WTC11 (cell line): ENCODE measurements around the gene COBLL1. TPM values are rescaled to one million over a fixed set of nuclear protein-coding genes. Genes with fewer than 3 reads are reported as not detected.

ENCODE experiments used
- ATAC-seq: fragments of 200-7000 bp; cut with Tn5 transposase; 2 replicates; pipeline ENCODE4 v1.10.0; 2021; ENCODE audit warnings: mild to moderate bottlenecking, moderate library complexity
- CTCF ChIA-PET: fragments of 300-600 bp; sonication (Branson Sonifier 250); formaldehyde crosslinking; loops from one replicate; lab custom pipeline; 2021; ENCODE audit warnings: antibody characterized with exemption; lab: Charles Lee
- POLR2A ChIA-PET: fragments of 350-600 bp; sonication (Branson Sonifier 250); formaldehyde crosslinking; loops from one replicate; lab custom pipeline; 2021; ENCODE audit warnings: antibody characterized with exemption; lab: Charles Lee
- DNase-seq: peaks from one replicate; pipeline ENCODE4 v3.0.0; 2021; ENCODE audit warnings: low spot score
- H3K27ac Mint-ChIP-seq: 2 replicates; pipeline ENCODE4 v1.8.0; 2021; ENCODE audit warnings: mixed read lengths
- H3K27me3 Mint-ChIP-seq: 2 replicates; pipeline ENCODE4 v1.8.0; 2021; ENCODE audit warnings: low read depth, mild to moderate bottlenecking, moderate library complexity, mixed read lengths
- H3K36me3 Mint-ChIP-seq: 2 replicates; pipeline ENCODE4 v1.8.0; 2021; ENCODE audit warnings: mixed read lengths
- H3K4me1 Mint-ChIP-seq: 2 replicates; pipeline ENCODE4 v1.8.0; 2022; ENCODE audit warnings: mixed read lengths
- H3K4me3 Mint-ChIP-seq: 2 replicates; pipeline ENCODE4 v1.8.0; 2021; ENCODE audit warnings: mild to moderate bottlenecking, moderate library complexity, mixed read lengths
- H3K9me3 Mint-ChIP-seq: 2 replicates; pipeline ENCODE4 v1.8.0; 2021; ENCODE audit warnings: mixed read lengths
- AR ChIP-seq: fragments of 250-450 bp; sonication (Bioruptor Pico); IDR thresholded peaks from 2 replicates; pipeline ENCODE4 v1.9.0; 2021; ENCODE audit warnings: mild to moderate bottlenecking
- ATF1 ChIP-seq: sonication (generic); formaldehyde crosslinking; IDR thresholded peaks from 2 replicates; pipeline ENCODE4 v1.8.1; 2023; ENCODE audit warnings: mild to moderate bottlenecking, moderate library complexity, missing genetic modification reagents
- ATF6 ChIP-seq: sonication (generic); formaldehyde crosslinking; IDR thresholded peaks from 2 replicates; pipeline ENCODE4 v1.8.1; 2023; ENCODE audit warnings: mild to moderate bottlenecking, missing genetic modification reagents
- CBFB ChIP-seq: sonication (generic); formaldehyde crosslinking; IDR thresholded peaks from 2 replicates; pipeline ENCODE4 v1.8.1; 2022; ENCODE audit warnings: mild to moderate bottlenecking, low read depth, missing genetic modification reagents
- CREM ChIP-seq: sonication (generic); formaldehyde crosslinking; IDR thresholded peaks from 2 replicates; pipeline ENCODE4 v1.8.1; 2022; ENCODE audit warnings: mild to moderate bottlenecking, missing genetic modification reagents, moderate library complexity
- ETV6 ChIP-seq: sonication (generic); formaldehyde crosslinking; IDR thresholded peaks from 2 replicates; pipeline ENCODE4 v1.8.1; 2022; ENCODE audit warnings: mild to moderate bottlenecking, missing genetic modification reagents
- OVOL2 ChIP-seq: fragments of 250-450 bp; sonication (Bioruptor Pico); IDR thresholded peaks from 2 replicates; pipeline ENCODE4 v1.9.0; 2021; ENCODE audit warnings: mild to moderate bottlenecking, borderline replicate concordance
- STAT6 ChIP-seq: sonication (generic); formaldehyde crosslinking; conservative IDR thresholded peaks from 2 replicates; pipeline ENCODE4 v1.8.1; 2023; ENCODE audit warnings: mild to moderate bottlenecking, low read depth, missing genetic modification reagents, moderate library complexity
- TEAD4 ChIP-seq: sonication (generic); formaldehyde crosslinking; IDR thresholded peaks from 2 replicates; pipeline ENCODE4 v1.8.0; 2022; ENCODE audit warnings: mild to moderate bottlenecking, missing genetic modification reagents
- ZBTB43 ChIP-seq: sonication (generic); formaldehyde crosslinking; IDR thresholded peaks from 2 replicates; pipeline ENCODE4 v1.8.1; 2023; ENCODE audit warnings: mild to moderate bottlenecking, missing genetic modification reagents
- total RNA-seq: library from RNA; stranded (reverse); gene quantifications from 3 replicates; pipeline ENCODE4 v1.2.3, GENCODE V29; 2021
- TF ChIP-seq, protein P1 (sequence below): sonication (generic); formaldehyde crosslinking; IDR thresholded peaks from 2 replicates; pipeline ENCODE4 v1.8.0; 2022; ENCODE audit warnings: mild to moderate bottlenecking, missing genetic modification reagents

The COBLL1 gene
- total RNA-seq, 1 experiment from 2014 or later, result 5.8 TPM

DNA sequence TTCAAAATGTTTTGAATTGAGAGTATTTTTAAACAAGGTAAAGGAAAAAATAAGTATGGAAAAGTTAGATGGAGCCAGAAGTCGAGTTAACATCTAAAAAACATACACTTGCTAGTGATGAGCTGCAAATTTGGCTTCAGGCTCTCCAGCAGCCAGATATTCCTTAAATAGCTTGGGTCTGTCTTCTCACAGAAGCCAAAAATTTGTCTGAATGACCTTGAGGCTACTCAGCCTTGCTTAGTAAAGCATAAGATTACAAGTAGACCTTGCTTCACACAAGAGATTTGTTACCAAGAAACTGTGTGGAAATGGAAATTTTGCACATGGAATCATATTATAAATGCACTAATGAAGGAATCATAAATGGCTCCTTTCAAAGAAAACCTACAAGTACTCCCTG is 179.6 kb downstream of the COBLL1 start:
- H3K27ac Mint-ChIP-seq, result no peak overlapping the region

More for the DNA sequence above, 179.6 kb downstream of the COBLL1 start:
- Mint-ChIP-seq H3K4me1 (peaks cover 7% of the 10 kb centered on the region), H3K36me3 (peaks cover 8% of the 10 kb centered on the region)
- ChIA-PET CTCF (no interaction called here), POLR2A (no interaction called here)
- no peak for DNase-seq
- no peak for ATAC-seq
- TF ChIP-seq OVOL2 (CRISPR knock-in tag) (no peak), ZBTB43 (CRISPR knock-in tag) (no peak), TEAD4 (CRISPR knock-in tag) (no peak), ATF1 (no peak), AR (no peak), ATF6 (CRISPR knock-in tag) (no peak), CREM (no peak), ETV6 (CRISPR knock-in tag) (no peak), STAT6 (CRISPR knock-in tag) (no peak), CBFB (CRISPR knock-in tag) (no peak)
- TF ChIP-seq, protein P1, sequence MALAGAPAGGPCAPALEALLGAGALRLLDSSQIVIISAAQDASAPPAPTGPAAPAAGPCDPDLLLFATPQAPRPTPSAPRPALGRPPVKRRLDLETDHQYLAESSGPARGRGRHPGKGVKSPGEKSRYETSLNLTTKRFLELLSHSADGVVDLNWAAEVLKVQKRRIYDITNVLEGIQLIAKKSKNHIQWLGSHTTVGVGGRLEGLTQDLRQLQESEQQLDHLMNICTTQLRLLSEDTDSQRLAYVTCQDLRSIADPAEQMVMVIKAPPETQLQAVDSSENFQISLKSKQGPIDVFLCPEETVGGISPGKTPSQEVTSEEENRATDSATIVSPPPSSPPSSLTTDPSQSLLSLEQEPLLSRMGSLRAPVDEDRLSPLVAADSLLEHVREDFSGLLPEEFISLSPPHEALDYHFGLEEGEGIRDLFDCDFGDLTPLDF (CRISPR knock-in tag), result no peak
- TF ChIP-seq, all 79 proteins: peak for 0
- Mint-ChIP-seq H3K4me3 (no peak overlapping the region), H3K9me3 (peaks cover 16% of the 10 kb centered on the region), H3K27me3 (no peaks in the 10 kb centered on the region)
